Activated CD4-positive, alpha-beta T cell treated with anti-CD3 and anti-CD28 coated beads, Interleukin-2, amount 50 U/mL, for 4 hours (primary cell): ENCODE results near the gene VPS33B.
A peak's percentile ranks its signal among the peaks of the same experiment; 100 is the strongest.

Experiments used
- DNase-seq, 2 experiments: peaks; one replicate each; pipeline ENCODE4 v3.0.0-alpha.2; 2020

The VPS33B gene

GRCh38 chr15:90974216-90974615 lies 48.2 kb downstream of the VPS33B start:
- DNase-seq, result no peak

GRCh38 chr15:90972133-90972532 lies 50.3 kb downstream of the VPS33B start:
- no peak for DNase-seq

- DNase-seq, result no peak
Measured at GRCh38 chr15:90970274-90970673, 52.1 kb downstream of the VPS33B start.

- DNase-seq, result no peak
Measured at GRCh38 chr15:90968434-90968833, 54.0 kb downstream of the VPS33B start.

GRCh38 chr15:90967206-90967605 lies 55.2 kb downstream of the VPS33B start:
- DNase-seq, result no peak

GRCh38 chr15:90966262-90966661 lies 56.1 kb downstream of the VPS33B start:
- no peak for DNase-seq

- no peak for DNase-seq
Measured at GRCh38 chr15:90962021-90962420, 60.4 kb downstream of the VPS33B start.

GRCh38 chr15:90960298-90961091 lies 61.9 kb downstream of the VPS33B start:
- no peak for DNase-seq

- no peak for DNase-seq
Measured at GRCh38 chr15:90959894-90960293, 62.5 kb downstream of the VPS33B start.

GRCh38 chr15:90959028-90959595 lies 63.3 kb downstream of the VPS33B start:
- DNase-seq, result no peak

- no peak for DNase-seq
Measured at GRCh38 chr15:90957791-90958190, 64.6 kb downstream of the VPS33B start.

- DNase-seq, result no peak
Measured at GRCh38 chr15:90957031-90957790, 65.2 kb downstream of the VPS33B start.

GRCh38 chr15:90956274-90957030 lies 65.9 kb downstream of the VPS33B start:
- DNase-seq, result peak; percentile 47 to 48

- no peak for DNase-seq
Measured at GRCh38 chr15:90955624-90956273, 66.6 kb downstream of the VPS33B start.

GRCh38 chr15:90954712-90955623 lies 67.4 kb downstream of the VPS33B start, which contains the start of gene RCCD1:
TSS of gene RCCD1 (plus strand) at chr15:90954884. CDS start at chr15:90956735, 1,851 bp downstream.
- DNase-seq, result peak; percentile 81 to 82

- no peak for DNase-seq
Measured at GRCh38 chr15:90953947-90954711, 68.3 kb downstream of the VPS33B start.

GRCh38 chr15:90952901-90953677 lies 69.3 kb downstream of the VPS33B start:
- DNase-seq, result no peak

GRCh38 chr15:90950676-90951075 lies 71.7 kb downstream of the VPS33B start:
- DNase-seq, result no peak

- DNase-seq, result no peak
Measured at GRCh38 chr15:90949979-90950675, 72.3 kb downstream of the VPS33B start.
